ENCODE data around the gene C10orf71.

Gene C10orf71

GRCh38 chr10:49302088-49302487 lies 3.1 kb downstream of the C10orf71 start:
- Histone ChIP-seq H3K36me3 (no peaks in the 10 kb centered on the region), H3K9me3 (no peaks in the 10 kb centered on the region), H3K4me1 (peaks cover 0 to 28% (median 19%) of the 10 kb centered on the region in 4 donors), H3K27ac (no peak overlapping the region), H3K27me3 (no peaks in the 10 kb centered on the region), H3K4me3 (no peak overlapping the region)
- DNase-seq, result no peak
- intact Hi-C loops (cut with DNase I; ENCODE audit: low total_unique reads), result no loop called here
- TF ChIP-seq CTCF (IDR thresholded peaks at IDR 0.05), result no peak

- Histone ChIP-seq H3K27ac (no peak overlapping the region), H3K36me3 (no peaks in the 10 kb centered on the region), H3K27me3 (no peaks in the 10 kb centered on the region), H3K4me3 (no peak overlapping the region), H3K9me3 (no peaks in the 10 kb centered on the region), H3K4me1 (peaks cover 0 to 14% (median 7%) of the 10 kb centered on the region in 4 donors)
- intact Hi-C loops (cut with DNase I; ENCODE audit: low total_unique reads), result no loop called here
- no peak for TF ChIP-seq CTCF (IDR thresholded peaks at IDR 0.05)
- no peak for DNase-seq
Measured at GRCh38 chr10:49303711-49304110, 4.7 kb downstream of the C10orf71 start.

GRCh38 chr10:49304137-49304536 lies 5.2 kb downstream of the C10orf71 start:
- Histone ChIP-seq H3K9me3 (no peaks in the 10 kb centered on the region), H3K36me3 (no peaks in the 10 kb centered on the region), H3K4me3 (no peak overlapping the region), H3K27ac (no peak overlapping the region), H3K27me3 (no peaks in the 10 kb centered on the region), H3K4me1 (peaks cover 0 to 11% (median 3%) of the 10 kb centered on the region in 4 donors)
- intact Hi-C loops (cut with DNase I; ENCODE audit: low total_unique reads), result no loop called here
- no peak for TF ChIP-seq CTCF (IDR thresholded peaks at IDR 0.05)
- DNase-seq, result no peak

GRCh38 chr10:49307921-49308320 lies 9.0 kb downstream of the C10orf71 start:
- H3K4me1 ChIP-seq, result no peaks in the 10 kb centered on the region
- intact Hi-C loops (cut with DNase I; ENCODE audit: low total_unique reads), result no loop called here
- no peaks in the 10 kb centered on the region for H3K36me3 ChIP-seq
- no peaks in the 10 kb centered on the region for H3K27me3 ChIP-seq
- H3K9me3 ChIP-seq, result no peaks in the 10 kb centered on the region
- no peak overlapping the region for H3K27ac ChIP-seq
- peak in 1 of 2 donors; percentile 45 for DNase-seq
- no peak overlapping the region for H3K4me3 ChIP-seq
- TF ChIP-seq CTCF (IDR thresholded peaks at IDR 0.05), result no peak

- Histone ChIP-seq H3K4me3 (no peak overlapping the region), H3K36me3 (no peaks in the 10 kb centered on the region), H3K4me1 (no peaks in the 10 kb centered on the region), H3K27me3 (no peaks in the 10 kb centered on the region), H3K27ac (no peak overlapping the region), H3K9me3 (no peaks in the 10 kb centered on the region)
- TF ChIP-seq CTCF (IDR thresholded peaks at IDR 0.05), result no peak
- DNase-seq, result no peak
- intact Hi-C loops (cut with DNase I; ENCODE audit: low total_unique reads), result no loop called here
Measured at GRCh38 chr10:49308881-49309280, 9.9 kb downstream of the C10orf71 start.

Data from tibial artery (tissue), 4 donors.